ENCODE data around the gene ELK4.

ELK4 gene

GRCh38 chr1:205601205-205601604, 30.6 kb downstream of the ELK4 start:
- H3K4me1 ChIP-seq (ENCODE audit: insufficient read depth, low read length, poor library complexity, severe bottlenecking) = no peaks in the 10 kb centered on the region
- no peak overlapping the region for H3K9ac ChIP-seq (ENCODE audit: low read depth, low read length, poor library complexity, severe bottlenecking)
- no peaks in the 10 kb centered on the region for H3K27me3 ChIP-seq (ENCODE audit: insufficient read depth, low read length, poor library complexity, severe bottlenecking)
- H3K4me3 ChIP-seq (ENCODE audit: low read length, poor library complexity, severe bottlenecking) = no peak overlapping the region
- H4K20me1 ChIP-seq (ENCODE audit: insufficient read depth, low read length, poor library complexity, severe bottlenecking) = no peaks in the 10 kb centered on the region
- no peaks in the 10 kb centered on the region for H3K9me2 ChIP-seq (replicated peaks; ENCODE audit: low read depth, low read length)
- H3F3A ChIP-seq (ENCODE audit: low read depth) = no peaks in the 10 kb centered on the region
- H3K79me2 ChIP-seq (ENCODE audit: insufficient read depth, low read length) = no peaks in the 10 kb centered on the region
- H3K4me2 ChIP-seq (ENCODE audit: low read depth, low read length, poor library complexity, severe bottlenecking) = no peak overlapping the region
- no peak for TF ChIP-seq CTCF (conservative IDR thresholded peaks at IDR 0.05; ENCODE audit: low read length)
- no peak for TF ChIP-seq EZH2phosphoT487 (IDR thresholded peaks at IDR 0.05; ENCODE audit: borderline replicate concordance)
- peaks cover 51% of the 10 kb centered on the region; the same call in 1 of the 2 replicates for H3K36me3 ChIP-seq (ENCODE audit: insufficient read depth, low read length)
- no peak overlapping the region for H2AFZ ChIP-seq (ENCODE audit: low read length)
- H3K9me3 ChIP-seq (ENCODE audit: insufficient read depth, low read depth, low read length) = no peaks in the 10 kb centered on the region

- H3F3A ChIP-seq (ENCODE audit: low read depth) = no peaks in the 10 kb centered on the region
- H3K9ac ChIP-seq (ENCODE audit: low read depth, low read length, poor library complexity, severe bottlenecking) = no peak overlapping the region
- no peak overlapping the region for H2AFZ ChIP-seq (ENCODE audit: low read length)
- H3K4me2 ChIP-seq (ENCODE audit: low read depth, low read length, poor library complexity, severe bottlenecking) = no peak overlapping the region
- TF ChIP-seq EZH2phosphoT487 (IDR thresholded peaks at IDR 0.05; ENCODE audit: borderline replicate concordance) = no peak
- TF ChIP-seq CTCF (conservative IDR thresholded peaks at IDR 0.05; ENCODE audit: low read length) = no peak
- H3K27me3 ChIP-seq (ENCODE audit: insufficient read depth, low read length, poor library complexity, severe bottlenecking) = no peaks in the 10 kb centered on the region
- H3K4me1 ChIP-seq (ENCODE audit: insufficient read depth, low read length, poor library complexity, severe bottlenecking) = no peaks in the 10 kb centered on the region
- H3K36me3 ChIP-seq (ENCODE audit: insufficient read depth, low read length) = peaks cover 44% of the 10 kb centered on the region; the same call in 1 of the 2 replicates
- no peaks in the 10 kb centered on the region for H4K20me1 ChIP-seq (ENCODE audit: insufficient read depth, low read length, poor library complexity, severe bottlenecking)
- H3K4me3 ChIP-seq (ENCODE audit: low read length, poor library complexity, severe bottlenecking) = no peak overlapping the region
- no peaks in the 10 kb centered on the region for H3K9me3 ChIP-seq (ENCODE audit: insufficient read depth, low read depth, low read length)
- no peaks in the 10 kb centered on the region for H3K9me2 ChIP-seq (replicated peaks; ENCODE audit: low read depth, low read length)
- no peaks in the 10 kb centered on the region for H3K79me2 ChIP-seq (ENCODE audit: insufficient read depth, low read length)
Observed at GRCh38 chr1:205600085-205600484, 31.7 kb downstream of the ELK4 start.

GRCh38 chr1:205599669-205600042, 32.2 kb downstream of the ELK4 start:
- Histone ChIP-seq H2AFZ (ENCODE audit: low read length) (no peak overlapping the region), H3K4me3 (ENCODE audit: low read length, poor library complexity, severe bottlenecking) (no peak overlapping the region), H3F3A (ENCODE audit: low read depth) (no peaks in the 10 kb centered on the region), H3K9ac (ENCODE audit: low read depth, low read length, poor library complexity, severe bottlenecking) (no peak overlapping the region), H3K27me3 (ENCODE audit: insufficient read depth, low read length, poor library complexity, severe bottlenecking) (no peaks in the 10 kb centered on the region), H3K36me3 (ENCODE audit: insufficient read depth, low read length) (peaks cover 40% of the 10 kb centered on the region; the same call in 1 of the 2 replicates), H3K9me3 (ENCODE audit: insufficient read depth, low read depth, low read length) (no peaks in the 10 kb centered on the region), H3K4me2 (ENCODE audit: low read depth, low read length, poor library complexity, severe bottlenecking) (no peak overlapping the region), H4K20me1 (ENCODE audit: insufficient read depth, low read length, poor library complexity, severe bottlenecking) (no peaks in the 10 kb centered on the region), H3K79me2 (ENCODE audit: insufficient read depth, low read length) (no peaks in the 10 kb centered on the region), H3K4me1 (ENCODE audit: insufficient read depth, low read length, poor library complexity, severe bottlenecking) (no peaks in the 10 kb centered on the region), H3K9me2 (replicated peaks; ENCODE audit: low read depth, low read length) (no peaks in the 10 kb centered on the region)
- no peak for TF ChIP-seq EZH2phosphoT487 (IDR thresholded peaks at IDR 0.05; ENCODE audit: borderline replicate concordance)
- no peak for TF ChIP-seq CTCF (conservative IDR thresholded peaks at IDR 0.05; ENCODE audit: low read length)
